ENCODE measurements around the gene FMO2.

FMO2 gene

DNA sequence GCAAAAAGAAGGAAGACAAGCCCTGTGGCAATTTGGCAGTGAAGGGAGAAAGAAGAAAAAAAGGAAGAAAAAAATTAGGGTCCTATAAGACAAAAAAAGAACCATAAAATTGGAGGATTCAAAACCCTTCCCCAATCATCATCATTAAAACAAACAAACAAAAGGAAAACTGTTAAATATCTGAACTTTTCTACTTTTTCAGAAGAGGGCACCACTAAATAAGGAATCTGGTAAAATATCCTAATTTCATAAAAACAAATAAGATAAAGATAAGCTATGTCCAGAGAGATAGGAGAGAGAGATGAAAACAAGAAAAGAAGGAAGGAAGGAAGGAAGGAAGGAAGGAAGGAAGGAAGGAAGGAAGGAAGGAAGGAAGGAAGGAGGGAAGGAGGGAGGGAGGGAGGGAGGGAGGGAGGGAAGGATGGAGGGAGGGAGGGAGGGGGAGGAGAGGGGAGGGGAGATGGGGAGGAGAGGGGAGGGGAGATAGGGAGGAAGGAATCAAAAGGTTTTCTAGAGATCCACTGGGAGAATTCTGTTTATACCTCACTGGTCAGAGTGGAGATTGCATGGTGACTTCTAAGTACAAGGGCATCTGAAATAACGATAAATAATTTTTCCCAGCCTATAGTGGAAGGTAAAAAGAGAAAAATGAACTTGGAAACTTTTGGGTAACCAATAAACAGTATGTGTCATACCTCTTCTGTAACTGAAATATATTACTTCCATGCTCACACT lies 10.4 kb upstream of the FMO2 start:
- no peak for DNase-seq (ENCODE audit: low read depth in 2 of 2)

DNA sequence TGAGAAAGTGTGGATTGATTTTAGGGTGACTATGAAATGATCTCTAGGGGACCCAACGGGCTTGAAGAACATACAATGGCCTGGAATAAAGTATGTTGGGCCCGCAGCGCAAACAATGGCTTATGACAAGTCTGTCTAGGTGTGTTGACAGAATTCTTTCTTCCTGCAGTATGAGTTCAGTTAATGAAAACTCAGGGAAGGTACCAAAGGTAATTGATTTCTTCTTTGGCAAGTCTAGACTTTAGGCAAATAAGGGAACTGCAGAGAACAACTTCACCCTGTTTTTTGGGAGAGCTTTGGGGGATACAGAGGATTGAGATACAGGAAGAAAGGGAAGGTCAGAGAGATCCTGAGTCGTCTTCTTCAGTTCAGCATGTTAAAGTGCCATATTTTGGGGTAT lies 7.8 kb upstream of the FMO2 start:
- no peak for DNase-seq (ENCODE audit: low read depth in 2 of 2)

DNA sequence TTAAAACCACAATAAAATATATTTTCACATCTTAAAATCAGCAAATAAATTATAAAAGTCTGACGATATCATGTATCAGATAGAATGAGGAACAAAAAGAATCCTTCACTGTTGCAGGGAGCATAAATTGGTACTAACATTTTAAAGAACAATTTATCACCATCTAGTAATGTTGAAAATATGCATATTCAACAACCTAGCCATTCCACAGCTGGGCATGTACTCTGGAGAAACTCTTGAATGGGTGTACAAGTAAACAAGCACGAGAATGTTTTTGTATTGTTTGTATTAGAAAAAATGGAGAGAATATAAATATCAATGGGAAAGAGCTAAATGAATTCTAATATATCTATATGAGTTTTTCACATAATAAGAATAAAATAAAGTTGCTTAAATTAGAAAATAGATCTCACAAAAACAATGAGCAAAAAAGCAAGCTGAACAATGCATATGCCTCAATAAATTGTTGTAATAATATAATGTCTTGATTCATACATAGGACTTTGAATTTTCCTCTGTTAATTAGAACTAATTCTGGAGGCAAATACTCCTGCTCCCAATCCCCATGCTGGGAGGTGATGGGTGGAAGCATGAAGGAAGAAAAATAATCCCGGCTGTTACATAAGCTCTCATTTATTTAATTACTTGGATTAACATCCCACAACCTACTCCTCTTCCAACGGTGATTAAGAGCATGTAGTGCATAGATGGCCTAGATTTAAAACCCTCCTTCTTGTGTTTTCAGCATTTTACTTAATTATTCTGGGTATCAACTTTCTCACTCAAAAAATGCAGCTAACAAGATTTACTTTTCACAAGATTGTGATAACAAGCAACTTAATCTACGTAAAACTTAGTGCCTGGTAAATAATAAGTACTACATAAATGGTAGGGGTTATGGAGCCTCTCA lies 5.5 kb upstream of the FMO2 start:
- DNase-seq (ENCODE audit: low read depth in 2 of 2): no peak

DNA sequence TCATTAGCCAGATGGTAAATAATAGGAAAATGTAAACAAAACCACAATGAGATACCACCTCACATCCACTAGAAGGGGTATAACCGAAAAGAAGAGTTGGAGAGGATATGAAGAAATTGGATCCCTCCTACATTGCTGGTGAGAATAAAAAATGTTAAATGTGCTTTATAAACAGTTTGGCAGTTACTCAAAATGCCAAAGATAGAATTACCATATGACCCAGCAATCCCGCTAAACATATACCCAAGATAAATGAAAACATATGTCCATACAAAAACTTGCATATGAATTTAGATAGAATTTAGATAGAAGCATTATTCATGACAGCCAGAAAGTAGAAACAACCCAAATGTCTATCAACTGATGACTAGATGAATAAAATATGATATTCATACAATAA lies 4.4 kb upstream of the FMO2 start:
- DNase-seq (ENCODE audit: low read depth in 2 of 2): peak; percentile 69 to 80

DNA sequence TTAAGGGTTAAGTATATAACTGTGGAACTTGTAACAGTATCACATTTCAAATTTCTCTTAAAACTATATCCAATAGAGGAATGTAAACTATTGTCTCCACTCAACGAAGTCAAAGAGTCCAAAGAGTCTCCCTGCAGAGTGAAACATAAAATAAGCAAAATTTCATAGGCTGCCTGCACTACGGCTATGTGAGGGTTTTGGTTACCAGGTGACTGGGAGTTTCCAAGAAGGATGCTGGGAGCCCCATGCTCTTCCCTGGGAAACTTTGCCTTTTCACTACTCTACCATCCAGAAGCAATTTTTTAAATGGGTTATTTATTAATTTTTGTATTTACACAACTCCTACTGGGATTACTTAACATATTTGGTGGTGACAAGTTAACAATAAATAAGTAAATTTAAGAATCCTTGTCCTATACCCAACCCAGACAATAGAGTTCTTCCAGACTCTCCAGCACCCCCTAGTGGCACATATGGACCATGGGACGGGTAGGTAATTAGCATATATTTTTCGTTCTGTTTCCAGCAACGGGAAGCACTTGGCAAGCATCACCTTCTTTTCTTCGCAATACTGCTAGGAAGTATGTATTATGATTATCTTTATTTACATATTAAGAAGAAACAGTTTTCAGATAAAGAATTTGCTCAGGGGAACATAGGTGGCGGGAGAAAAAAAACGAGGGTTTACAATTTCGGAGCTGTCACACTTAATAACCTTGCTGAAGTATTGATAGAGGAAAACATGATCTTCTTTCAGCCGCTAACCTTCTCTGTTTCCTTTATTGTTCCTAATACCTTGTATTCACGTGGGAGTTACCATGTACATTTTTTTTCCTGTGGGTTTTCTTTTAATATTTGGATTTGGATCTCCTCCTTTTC lies 3.5 kb downstream of the FMO2 start:
- no peak for DNase-seq (ENCODE audit: low read depth in 2 of 2)

DNA sequence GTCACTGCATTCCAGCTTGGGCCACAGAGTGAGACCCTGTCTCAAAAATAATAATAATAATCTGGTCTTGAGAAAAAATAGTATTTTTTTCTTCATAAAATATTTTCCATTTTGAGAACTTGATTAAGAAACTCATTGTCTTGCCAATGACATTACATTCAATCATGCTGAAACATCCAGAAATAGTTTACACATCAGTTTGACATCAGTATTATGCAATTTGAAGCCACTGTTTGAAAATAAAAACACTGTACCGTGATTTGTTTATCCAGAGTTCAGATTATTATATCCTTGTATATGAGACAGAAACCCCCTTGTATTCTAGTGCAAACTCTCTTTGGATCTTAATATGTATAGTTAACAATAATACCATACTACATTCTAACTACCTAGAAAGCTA lies 6.9 kb downstream of the FMO2 start:
- DNase-seq (ENCODE audit: low read depth in 2 of 2): no peak

DNA sequence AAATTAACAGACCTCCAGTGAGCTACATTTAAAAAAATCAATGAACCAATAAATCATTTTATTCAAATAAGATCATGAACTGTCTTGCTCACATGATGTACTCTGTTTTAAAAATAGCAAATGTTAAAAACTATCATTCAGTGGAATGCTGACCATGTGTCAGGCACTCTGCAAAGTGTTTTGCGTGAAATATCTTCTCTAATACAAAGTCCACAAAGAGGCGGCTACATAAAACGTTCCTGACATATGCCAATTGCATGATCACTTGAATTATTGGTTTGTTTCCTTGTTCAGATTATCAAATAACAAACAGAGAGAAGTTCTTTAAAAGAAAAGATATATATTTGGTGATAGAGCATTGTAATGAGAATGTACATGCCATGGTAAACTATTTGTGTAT lies 10.7 kb downstream of the FMO2 start:
- DNase-seq (ENCODE audit: low read depth in 2 of 2): no peak

DNA sequence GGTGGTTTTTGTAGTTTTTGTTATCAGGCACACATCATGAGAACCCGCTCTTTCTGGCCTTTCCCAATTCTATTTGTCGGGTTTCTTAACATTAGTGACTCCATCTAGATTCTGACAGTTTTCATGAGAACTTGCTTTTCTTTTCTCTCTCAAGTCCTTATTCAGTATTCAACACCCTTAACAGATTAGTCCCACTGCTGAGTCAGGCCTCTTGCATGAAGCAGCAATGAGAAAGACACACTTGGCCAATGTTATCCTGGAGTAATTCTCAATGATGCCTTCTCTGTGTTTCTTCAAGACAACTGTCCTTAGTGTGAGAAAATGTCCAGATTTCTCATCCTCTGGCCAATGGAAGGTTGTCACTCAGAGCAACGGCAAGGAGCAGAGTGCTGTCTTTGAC lies 11.3 kb downstream of the FMO2 start:
- DNase-seq (ENCODE audit: low read depth in 2 of 2): no peak

DNA sequence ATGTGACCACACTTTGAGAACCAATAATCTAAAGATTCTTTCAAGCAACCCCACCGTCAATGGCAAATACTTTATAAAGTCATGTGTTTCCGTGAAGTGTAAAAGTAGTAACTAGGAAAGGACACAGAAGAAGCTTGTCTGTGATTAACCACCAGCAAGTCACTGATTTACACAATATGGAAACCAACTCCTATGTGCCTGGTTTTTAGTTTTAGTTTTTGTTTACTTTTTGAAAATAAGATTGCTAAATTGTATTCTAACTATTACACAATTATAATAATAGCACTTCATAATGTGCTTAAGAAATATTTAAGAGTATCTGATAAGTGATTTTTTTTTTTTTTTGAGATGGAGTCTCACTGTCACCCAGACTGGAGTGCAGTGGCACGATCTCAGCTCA lies 13.0 kb downstream of the FMO2 start:
- DNase-seq (ENCODE audit: low read depth in 2 of 2): no peak

DNA sequence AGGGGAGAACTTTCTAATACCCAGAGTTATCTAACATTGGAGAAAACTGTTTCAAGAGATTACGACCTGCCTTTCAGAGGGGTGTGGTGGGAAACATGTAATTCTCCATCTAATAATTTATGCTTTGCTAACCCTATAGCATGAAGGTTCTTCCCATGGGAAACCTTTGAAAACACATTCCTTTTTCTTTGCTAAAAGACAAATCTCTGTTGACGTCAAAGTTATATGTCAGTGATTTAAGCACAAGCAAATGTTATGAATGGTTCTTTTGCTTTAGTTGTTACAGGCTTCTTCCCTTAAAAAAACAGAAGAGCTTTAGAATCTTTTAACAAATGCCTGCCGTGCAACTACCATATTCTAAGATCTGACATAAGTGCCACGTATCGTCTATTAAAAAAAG lies 19.2 kb downstream of the FMO2 start:
- no peak for DNase-seq (ENCODE audit: low read depth in 2 of 2)

DNA sequence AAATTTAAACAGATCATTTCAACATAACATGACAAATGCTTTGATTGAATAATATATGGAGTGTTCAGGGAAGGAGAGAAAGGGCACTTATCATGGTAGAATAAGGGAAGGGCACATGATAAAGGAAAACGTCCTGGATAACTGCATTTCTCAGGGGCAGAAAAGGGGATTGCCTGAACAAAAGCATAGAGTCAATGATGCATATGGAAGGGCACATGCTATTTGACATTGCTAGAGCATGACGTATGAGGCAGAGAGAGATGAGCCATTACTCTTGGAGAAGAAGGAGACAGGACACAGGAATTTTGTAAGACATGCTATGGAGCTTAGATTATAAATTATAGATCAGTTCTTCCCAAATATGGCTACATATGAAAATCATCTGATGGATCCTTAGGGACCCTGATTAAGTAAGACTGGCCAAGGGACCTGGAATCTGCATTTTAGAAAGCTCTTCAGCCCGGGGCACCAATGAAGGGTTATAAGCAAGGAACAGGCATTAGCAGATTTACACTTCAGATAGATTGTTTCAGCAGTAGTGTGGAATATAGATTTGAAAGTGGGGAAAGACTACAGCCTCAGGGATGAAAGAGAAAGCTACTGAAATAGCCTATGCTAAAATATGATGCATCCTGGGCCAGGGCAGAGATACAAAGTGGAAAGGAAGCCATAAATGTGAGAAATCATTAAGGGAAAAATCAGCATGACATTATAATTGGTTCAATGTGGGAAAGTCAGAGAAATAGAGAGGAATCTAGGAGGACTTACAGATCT lies 21.3 kb downstream of the FMO2 start:
- no peak for DNase-seq (ENCODE audit: low read depth in 2 of 2)

DNA sequence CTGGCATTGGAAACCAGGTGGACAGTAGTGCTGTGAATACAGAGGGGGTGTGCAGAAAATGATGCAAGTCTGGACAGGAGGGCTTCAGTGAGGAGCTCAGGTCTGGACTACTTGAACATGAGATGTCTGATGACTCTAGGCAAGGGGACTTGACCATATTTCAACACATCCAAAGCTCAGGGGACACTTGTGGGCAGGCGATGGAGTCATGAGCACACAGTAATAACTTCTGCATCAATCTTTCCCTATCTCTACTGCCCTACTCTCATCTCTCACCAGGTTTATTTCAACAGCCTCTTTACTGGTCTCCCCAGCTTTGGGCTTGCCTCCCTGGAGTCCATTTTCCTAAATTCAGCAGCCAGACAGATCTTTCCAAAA lies 21.9 kb downstream of the FMO2 start:
- DNase-seq (ENCODE audit: low read depth in 2 of 2): no peak

DNA sequence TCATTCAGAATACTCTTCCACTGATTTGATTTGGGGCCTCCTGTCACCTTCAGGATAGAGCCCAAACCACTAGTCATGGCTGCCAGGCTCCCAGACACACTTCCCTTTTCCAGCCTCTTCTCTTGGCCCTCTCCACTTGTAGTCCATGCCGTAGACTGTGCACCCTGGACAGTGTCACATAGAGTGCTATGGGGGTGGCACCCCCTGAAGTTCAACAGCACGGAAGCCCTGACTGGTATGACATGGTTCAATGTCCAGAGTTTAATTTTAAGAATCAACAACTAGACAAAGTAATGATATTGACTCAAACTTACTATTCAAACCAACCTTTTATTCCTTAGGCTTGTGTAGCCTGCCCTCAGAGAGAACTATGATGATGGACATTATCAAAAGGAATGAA lies 22.3 kb downstream of the FMO2 start:
- DNase-seq (ENCODE audit: low read depth in 2 of 2): no peak

DNA sequence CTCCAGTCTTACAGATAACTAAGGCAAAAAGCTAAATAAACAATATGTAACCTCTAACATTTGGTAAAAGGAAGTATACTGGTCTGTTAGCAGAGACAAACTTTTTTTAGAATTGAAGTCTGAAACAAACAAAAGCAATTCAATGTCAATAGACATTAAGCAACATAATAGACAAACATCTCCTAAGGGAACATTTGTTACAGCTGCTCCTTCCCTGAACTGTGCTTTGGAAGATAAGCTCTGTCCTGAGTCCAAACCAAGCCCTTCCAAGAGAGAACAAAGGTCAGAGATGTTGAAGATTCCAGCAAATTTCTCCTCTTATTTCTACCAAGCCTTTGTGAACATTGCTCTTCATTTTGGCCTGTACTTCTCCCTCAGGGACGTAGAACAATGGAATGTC lies 25.3 kb downstream of the FMO2 start:
- no peak for DNase-seq (ENCODE audit: low read depth in 2 of 2)

DNA sequence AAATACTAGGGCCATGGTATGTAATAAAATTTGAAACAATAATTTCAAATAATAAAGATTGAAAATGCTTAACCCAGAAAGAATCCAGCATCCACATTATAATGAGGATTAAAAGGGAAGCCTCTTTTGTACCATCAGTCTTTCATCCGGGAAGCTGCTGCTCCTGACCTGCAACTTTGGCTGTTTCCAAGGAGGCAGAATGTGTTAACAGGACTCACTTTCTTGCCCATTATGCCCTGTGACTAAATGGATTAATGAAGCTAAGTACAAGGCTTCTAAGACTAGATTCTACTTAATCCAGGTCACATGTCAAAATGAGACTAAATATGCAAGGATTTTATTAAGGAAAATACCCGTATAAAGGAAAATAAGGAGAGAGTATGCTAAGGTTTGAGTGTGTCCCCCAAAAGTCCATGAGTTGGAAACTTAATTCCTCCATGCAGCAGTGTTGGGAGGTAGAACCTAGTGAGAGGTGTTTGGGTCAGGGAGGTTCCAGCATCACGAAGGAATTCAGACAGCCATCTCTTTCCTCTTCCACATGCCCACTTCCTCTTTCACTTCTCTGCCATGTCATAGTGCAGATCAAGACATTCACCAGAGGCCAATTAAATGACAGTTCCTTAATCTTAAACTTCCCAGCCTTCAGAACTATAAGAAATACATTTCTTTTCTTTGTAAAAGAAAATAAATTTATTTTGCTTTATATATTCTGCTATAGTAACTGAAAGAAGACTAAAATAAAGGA lies 27.7 kb downstream of the FMO2 start:
- no peak for DNase-seq (ENCODE audit: low read depth in 2 of 2)

DNA sequence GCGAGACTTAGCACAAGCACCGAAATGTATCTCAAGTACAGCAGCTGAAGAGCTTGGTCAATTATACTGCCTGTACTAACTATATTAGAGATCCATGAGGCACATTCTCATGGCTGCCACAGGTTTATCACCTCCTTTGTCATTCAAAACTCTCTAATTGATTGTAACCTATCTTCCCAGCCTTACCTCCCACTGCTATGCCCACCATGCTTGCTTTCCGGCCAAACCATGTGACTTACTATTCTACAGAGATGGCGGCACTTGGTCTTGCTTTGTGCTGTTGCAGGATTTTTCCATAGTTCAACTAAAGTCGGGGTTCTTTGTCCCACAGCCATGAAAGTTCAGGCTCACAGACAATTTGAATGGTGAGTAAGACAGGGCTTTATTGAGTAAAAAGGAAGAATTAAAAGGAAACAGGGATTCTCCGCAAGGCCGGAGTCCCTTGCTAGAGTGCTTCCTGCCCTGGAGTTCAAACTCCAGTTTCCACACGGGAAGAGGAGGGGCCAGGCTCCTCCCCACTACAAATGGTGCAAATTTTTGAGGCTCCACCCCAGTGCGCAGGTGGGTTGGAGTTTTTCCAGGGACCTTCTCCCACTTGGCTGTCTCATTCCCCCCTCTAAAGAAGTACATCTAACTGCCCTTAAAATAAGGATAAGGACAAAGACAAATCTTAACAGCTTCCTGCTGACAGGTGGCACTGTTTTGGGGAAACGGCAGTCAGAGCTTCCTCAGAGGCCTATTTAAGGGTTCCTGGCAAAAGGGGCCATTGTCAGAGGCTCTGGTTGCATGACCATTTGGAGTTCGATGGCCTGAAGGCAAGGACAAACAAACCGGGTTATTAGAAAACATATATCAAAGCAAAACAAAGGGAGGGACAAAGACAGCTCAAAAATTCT lies 28.7 kb downstream of the FMO2 start:
- DNase-seq (ENCODE audit: low read depth in 2 of 2): no peak

DNA sequence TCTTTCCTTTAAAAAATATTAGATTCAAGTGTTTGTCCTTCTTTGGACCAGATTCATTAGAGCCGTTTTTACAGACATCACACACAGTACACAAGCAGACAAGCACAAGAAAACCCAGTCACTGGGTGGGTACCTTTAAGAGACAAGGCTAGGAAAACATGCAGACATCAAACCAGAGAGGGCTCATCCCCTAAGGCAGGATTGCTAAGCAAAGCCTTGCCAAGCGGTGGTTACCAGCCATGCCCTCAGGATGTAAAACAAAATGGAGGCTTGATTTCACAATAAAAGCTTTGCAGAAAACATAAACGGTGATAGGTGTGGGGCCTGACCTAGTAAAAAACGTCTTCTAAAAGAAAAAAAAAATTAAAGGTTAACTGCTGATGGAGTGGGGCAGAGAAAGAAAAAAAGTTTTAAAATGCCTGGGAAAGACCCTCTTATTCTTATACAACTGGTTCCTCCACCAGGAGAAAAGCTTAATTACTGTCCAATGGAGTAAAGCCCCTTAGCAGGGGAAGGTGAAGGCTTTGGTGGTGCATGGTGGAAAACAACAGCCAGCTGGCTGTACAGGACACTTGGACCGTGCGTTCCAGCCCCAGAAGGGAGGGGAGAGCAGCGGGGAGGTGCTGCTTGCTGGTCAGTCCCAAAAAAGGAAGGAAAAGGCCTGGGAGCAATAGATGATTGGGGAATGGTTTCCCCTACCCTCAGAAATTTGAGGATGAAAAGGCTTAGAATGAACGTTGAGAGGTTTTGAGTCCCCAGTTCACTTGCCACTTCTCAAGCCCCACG lies 32.8 kb downstream of the FMO2 start:
- no peak for DNase-seq (ENCODE audit: low read depth in 2 of 2)

DNA sequence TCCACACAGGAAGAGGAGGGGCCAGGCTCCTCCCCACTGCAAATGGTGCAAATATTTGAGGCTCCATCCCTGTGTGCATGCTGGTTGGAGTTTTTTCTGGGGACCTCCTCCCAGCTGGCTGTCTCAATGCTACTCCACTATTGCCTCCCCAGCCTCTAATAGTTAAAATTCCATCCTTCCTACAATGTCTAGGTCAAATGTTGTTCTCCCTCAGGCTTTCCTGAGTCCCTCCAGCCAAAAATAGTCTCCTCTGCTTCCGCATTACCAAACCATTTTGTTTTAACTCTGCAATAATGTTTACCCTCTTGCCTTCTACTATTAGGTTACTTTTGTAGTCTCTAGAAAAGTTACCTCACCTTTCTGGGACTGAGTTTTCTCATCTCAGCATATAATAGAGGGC lies 33.6 kb downstream of the FMO2 start:
- no peak for DNase-seq (ENCODE audit: low read depth in 2 of 2)

Measured in fibroblast of skin of left biceps (primary cell).